GM23338 (cell line): ENCODE results near the gene SYNGR4. TPM values are rescaled to one million over a fixed set of nuclear protein-coding genes. Genes with fewer than 3 reads are reported as not detected.

Experiments used
- ATAC-seq: fragments of 200-7000 bp; cut with Tn5 transposase; 3 replicates; pipeline ENCODE4 v1.9.1; 2020
- DNase-seq: peaks from one replicate; pipeline ENCODE4 v3.0.0-alpha.2; 2015; ENCODE audit warnings: low spot score
- H2AFZ ChIP-seq: fragments of 200-600 bp; sonication (generic); 2 replicates; pipeline ENCODE4 v1.8.0; 2016; ENCODE audit warnings: antibody characterized with exemption, mild to moderate bottlenecking, moderate library complexity
- H3F3A ChIP-seq: fragments of 200-600 bp; sonication (generic); replicated peaks from 2 replicates; pipeline ENCODE4 v1.8.0; 2017; ENCODE audit warnings: antibody characterized with exemption, mixed run types, low read depth
- H3K27ac ChIP-seq: fragments of 200-600 bp; sonication (generic); 2 replicates; pipeline ENCODE4 v1.6.1; 2016; ENCODE audit warnings: low read depth
- H3K27me3 ChIP-seq: fragments of 200-600 bp; sonication (generic); 2 replicates; pipeline ENCODE4 v1.8.0; 2016; ENCODE audit warnings: mild to moderate bottlenecking, mixed run types, moderate library complexity; ENCODE audit not compliant: insufficient read depth
- H3K36me3 ChIP-seq: fragments of 200-600 bp; sonication (generic); 2 replicates; pipeline ENCODE4 v1.8.0; 2016; ENCODE audit warnings: mild to moderate bottlenecking; ENCODE audit not compliant: insufficient read depth
- H3K4me1 ChIP-seq: fragments of 200-600 bp; sonication (generic); 2 replicates; pipeline ENCODE4 v1.8.0; 2016; ENCODE audit warnings: mild to moderate bottlenecking, moderate library complexity; ENCODE audit not compliant: insufficient read depth
- H3K4me2 ChIP-seq: fragments of 200-600 bp; sonication (generic); 2 replicates; pipeline ENCODE4 v1.7.1; 2017; ENCODE audit warnings: mixed run types
- H3K4me3 ChIP-seq: fragments of 200-600 bp; sonication (generic); 2 replicates; pipeline ENCODE4 v1.6.1; 2016; ENCODE audit warnings: mixed run types
- H3K79me2 ChIP-seq: fragments of 200-600 bp; sonication (generic); replicated peaks from 2 replicates; pipeline ENCODE4 v1.8.0; 2017; ENCODE audit warnings: mild to moderate bottlenecking; ENCODE audit not compliant: insufficient read depth
- H3K9me2 ChIP-seq: fragments of 200-600 bp; sonication (generic); 2 replicates; pipeline ENCODE4 v1.8.0; 2017; ENCODE audit not compliant: insufficient read depth
- H4K20me1 ChIP-seq: fragments of 200-600 bp; sonication (generic); replicated peaks from 2 replicates; pipeline ENCODE4 v1.8.0; 2017; ENCODE audit warnings: mild to moderate bottlenecking; ENCODE audit not compliant: insufficient read depth
- H3K27ac Mint-ChIP-seq: 2 replicates; pipeline ENCODE4 v1.8.0; 2020; ENCODE audit warnings: inconsistent platforms, mild to moderate bottlenecking, moderate library complexity, mixed read lengths
- H3K27me3 Mint-ChIP-seq: 3 replicates; pipeline ENCODE4 v1.8.0; 2022; ENCODE audit warnings: low read depth, mild to moderate bottlenecking, moderate library complexity, mixed read lengths, inconsistent platforms; ENCODE audit not compliant: insufficient read depth, poor library complexity
- H3K36me3 Mint-ChIP-seq: 3 replicates; pipeline ENCODE4 v1.8.0; 2021; ENCODE audit warnings: low read depth, mild to moderate bottlenecking, inconsistent platforms, moderate library complexity, mixed read lengths
- H3K4me1 Mint-ChIP-seq: 3 replicates; pipeline ENCODE4 v1.8.0; 2020; ENCODE audit warnings: mild to moderate bottlenecking, inconsistent platforms, mixed read lengths
- H3K4me3 Mint-ChIP-seq: 3 replicates; pipeline ENCODE4 v1.8.0; 2021; ENCODE audit warnings: moderate library complexity, mild to moderate bottlenecking, inconsistent platforms, mixed read lengths
- H3K9me3 Mint-ChIP-seq: 3 replicates; pipeline ENCODE4 v1.8.0; 2020; ENCODE audit warnings: moderate library complexity, mild to moderate bottlenecking, inconsistent platforms, mixed read lengths
- EZH2phosphoT487 ChIP-seq: fragments of 200-600 bp; sonication (generic); IDR thresholded peaks from one replicate; pipeline ENCODE4 v1.8.1; 2018; ENCODE audit warnings: antibody characterized with exemption; ENCODE audit not compliant: unreplicated experiment
- JUNB ChIP-seq: IDR thresholded peaks from one replicate; pipeline ENCODE4 v1.6.1; 2016; ENCODE audit warnings: antibody characterized with exemption; ENCODE audit not compliant: unreplicated experiment
- NANOG ChIP-seq: IDR thresholded peaks from 2 replicates; pipeline ENCODE4 v1.6.1; 2016; ENCODE audit warnings: antibody characterized with exemption, borderline replicate concordance
- ZNF331 ChIP-seq: fragments of 250-450 bp; sonication (Bioruptor Pico); IDR thresholded peaks from 2 replicates; pipeline ENCODE4 v1.5.0; 2020; ENCODE audit warnings: low read depth, mild to moderate bottlenecking, moderate library complexity
- polyA plus RNA-seq: library from polyadenylated mRNA; unstranded; fragments of >200 nt; fragmentation: Nextera tagmentation; extraction: Ambion mirVana; gene quantifications from 2 replicates; pipeline ENCODE4 v1.2.1, GENCODE V29; 2016
- total RNA-seq: library from RNA; depleted of rRNA; stranded (reverse); fragments of >200 nt; shearing (Covaris generic); gene quantifications from 2 replicates; pipeline ENCODE4 v1.2.3, GENCODE V29; 2014
- TF ChIP-seq, protein P1 (sequence below): fragments of 250-450 bp; sonication (Bioruptor Pico); IDR thresholded peaks from 2 replicates; pipeline ENCODE4 v1.5.0; 2020; ENCODE audit warnings: mild to moderate bottlenecking, moderate library complexity
- TF ChIP-seq, protein P2 (sequence below): IDR thresholded peaks from one replicate; pipeline ENCODE4 v1.6.1; 2018; ENCODE audit warnings: antibody characterized with exemption; ENCODE audit not compliant: unreplicated experiment
- TF ChIP-seq, protein P3 (sequence below), 2 experiments: fragments of 200-600 bp in 1 of 2; sonication (generic) in 1 of 2; conservative IDR thresholded peaks; 2 replicates each; pipeline versions ENCODE4 v1.5.1 to v1.6.1; 2016 to 2017; ENCODE audit warnings: antibody characterized with exemption in 2 of 2, low read depth in 2 of 2, mild to moderate bottlenecking in 2 of 2, moderate library complexity in 1 of 2

SYNGR4 gene
- total and polyA plus RNA-seq, 2 experiments from 2014 or later: not detected

DNA sequence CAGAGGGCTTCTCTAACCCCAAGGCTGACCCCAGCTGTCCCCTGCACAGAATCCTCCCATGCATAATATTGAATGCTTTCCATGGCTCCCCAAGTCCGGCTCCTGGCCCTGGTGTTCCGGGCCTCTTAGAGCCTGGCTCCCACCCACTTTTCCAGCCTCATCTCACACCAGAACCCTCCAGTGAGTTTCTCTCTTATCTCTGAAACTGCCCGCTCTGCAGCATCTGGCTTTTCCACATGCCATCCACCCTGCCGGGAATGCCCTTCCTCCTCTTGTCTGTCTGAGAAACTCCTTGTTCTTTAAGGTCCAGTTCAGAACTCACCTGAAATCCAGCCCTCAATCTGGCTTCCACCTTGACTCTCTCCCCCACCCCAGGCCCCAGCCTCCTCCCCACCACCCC lies 6.8 kb downstream of the SYNGR4 start (continued):
- TF ChIP-seq, protein P1, sequence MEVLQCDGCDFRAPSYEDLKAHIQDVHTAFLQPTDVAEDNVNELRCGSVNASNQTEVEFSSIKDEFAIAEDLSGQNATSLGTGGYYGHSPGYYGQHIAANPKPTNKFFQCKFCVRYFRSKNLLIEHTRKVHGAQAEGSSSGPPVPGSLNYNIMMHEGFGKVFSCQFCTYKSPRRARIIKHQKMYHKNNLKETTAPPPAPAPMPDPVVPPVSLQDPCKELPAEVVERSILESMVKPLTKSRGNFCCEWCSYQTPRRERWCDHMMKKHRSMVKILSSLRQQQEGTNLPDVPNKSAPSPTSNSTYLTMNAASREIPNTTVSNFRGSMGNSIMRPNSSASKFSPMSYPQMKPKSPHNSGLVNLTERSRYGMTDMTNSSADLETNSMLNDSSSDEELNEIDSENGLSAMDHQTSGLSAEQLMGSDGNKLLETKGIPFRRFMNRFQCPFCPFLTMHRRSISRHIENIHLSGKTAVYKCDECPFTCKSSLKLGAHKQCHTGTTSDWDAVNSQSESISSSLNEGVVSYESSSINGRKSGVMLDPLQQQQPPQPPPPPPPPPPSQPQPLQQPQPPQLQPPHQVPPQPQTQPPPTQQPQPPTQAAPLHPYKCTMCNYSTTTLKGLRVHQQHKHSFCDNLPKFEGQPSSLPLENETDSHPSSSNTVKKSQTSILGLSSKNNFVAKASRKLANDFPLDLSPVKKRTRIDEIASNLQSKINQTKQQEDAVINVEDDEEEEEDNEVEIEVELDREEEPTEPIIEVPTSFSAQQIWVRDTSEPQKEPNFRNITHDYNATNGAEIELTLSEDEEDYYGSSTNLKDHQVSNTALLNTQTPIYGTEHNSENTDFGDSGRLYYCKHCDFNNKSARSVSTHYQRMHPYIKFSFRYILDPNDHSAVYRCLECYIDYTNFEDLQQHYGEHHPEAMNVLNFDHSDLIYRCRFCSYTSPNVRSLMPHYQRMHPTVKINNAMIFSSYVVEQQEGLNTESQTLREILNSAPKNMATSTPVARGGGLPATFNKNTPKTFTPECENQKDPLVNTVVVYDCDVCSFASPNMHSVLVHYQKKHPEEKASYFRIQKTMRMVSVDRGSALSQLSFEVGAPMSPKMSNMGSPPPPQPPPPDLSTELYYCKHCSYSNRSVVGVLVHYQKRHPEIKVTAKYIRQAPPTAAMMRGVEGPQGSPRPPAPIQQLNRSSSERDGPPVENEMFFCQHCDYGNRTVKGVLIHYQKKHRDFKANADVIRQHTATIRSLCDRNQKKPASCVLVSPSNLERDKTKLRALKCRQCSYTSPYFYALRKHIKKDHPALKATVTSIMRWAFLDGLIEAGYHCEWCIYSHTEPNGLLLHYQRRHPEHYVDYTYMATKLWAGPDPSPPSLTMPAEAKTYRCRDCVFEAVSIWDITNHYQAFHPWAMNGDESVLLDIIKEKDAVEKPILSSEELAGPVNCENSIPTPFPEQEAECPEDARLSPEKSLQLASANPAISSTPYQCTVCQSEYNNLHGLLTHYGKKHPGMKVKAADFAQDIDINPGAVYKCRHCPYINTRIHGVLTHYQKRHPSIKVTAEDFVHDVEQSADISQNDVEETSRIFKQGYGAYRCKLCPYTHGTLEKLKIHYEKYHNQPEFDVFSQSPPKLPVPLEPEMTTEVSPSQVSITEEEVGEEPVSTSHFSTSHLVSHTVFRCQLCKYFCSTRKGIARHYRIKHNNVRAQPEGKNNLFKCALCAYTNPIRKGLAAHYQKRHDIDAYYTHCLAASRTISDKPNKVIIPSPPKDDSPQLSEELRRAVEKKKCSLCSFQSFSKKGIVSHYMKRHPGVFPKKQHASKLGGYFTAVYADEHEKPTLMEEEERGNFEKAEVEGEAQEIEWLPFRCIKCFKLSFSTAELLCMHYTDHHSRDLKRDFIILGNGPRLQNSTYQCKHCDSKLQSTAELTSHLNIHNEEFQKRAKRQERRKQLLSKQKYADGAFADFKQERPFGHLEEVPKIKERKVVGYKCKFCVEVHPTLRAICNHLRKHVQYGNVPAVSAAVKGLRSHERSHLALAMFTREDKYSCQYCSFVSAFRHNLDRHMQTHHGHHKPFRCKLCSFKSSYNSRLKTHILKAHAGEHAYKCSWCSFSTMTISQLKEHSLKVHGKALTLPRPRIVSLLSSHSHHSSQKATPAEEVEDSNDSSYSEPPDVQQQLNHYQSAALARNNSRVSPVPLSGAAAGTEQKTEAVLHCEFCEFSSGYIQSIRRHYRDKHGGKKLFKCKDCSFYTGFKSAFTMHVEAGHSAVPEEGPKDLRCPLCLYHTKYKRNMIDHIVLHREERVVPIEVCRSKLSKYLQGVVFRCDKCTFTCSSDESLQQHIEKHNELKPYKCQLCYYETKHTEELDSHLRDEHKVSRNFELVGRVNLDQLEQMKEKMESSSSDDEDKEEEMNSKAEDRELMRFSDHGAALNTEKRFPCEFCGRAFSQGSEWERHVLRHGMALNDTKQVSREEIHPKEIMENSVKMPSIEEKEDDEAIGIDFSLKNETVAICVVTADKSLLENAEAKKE: no peak
- TF ChIP-seq NANOG (no peak), JUNB (no peak), EZH2phosphoT487 (no peak)
- TF ChIP-seq, protein P2, sequence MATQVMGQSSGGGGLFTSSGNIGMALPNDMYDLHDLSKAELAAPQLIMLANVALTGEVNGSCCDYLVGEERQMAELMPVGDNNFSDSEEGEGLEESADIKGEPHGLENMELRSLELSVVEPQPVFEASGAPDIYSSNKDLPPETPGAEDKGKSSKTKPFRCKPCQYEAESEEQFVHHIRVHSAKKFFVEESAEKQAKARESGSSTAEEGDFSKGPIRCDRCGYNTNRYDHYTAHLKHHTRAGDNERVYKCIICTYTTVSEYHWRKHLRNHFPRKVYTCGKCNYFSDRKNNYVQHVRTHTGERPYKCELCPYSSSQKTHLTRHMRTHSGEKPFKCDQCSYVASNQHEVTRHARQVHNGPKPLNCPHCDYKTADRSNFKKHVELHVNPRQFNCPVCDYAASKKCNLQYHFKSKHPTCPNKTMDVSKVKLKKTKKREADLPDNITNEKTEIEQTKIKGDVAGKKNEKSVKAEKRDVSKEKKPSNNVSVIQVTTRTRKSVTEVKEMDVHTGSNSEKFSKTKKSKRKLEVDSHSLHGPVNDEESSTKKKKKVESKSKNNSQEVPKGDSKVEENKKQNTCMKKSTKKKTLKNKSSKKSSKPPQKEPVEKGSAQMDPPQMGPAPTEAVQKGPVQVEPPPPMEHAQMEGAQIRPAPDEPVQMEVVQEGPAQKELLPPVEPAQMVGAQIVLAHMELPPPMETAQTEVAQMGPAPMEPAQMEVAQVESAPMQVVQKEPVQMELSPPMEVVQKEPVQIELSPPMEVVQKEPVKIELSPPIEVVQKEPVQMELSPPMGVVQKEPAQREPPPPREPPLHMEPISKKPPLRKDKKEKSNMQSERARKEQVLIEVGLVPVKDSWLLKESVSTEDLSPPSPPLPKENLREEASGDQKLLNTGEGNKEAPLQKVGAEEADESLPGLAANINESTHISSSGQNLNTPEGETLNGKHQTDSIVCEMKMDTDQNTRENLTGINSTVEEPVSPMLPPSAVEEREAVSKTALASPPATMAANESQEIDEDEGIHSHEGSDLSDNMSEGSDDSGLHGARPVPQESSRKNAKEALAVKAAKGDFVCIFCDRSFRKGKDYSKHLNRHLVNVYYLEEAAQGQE: no peak

DNA sequence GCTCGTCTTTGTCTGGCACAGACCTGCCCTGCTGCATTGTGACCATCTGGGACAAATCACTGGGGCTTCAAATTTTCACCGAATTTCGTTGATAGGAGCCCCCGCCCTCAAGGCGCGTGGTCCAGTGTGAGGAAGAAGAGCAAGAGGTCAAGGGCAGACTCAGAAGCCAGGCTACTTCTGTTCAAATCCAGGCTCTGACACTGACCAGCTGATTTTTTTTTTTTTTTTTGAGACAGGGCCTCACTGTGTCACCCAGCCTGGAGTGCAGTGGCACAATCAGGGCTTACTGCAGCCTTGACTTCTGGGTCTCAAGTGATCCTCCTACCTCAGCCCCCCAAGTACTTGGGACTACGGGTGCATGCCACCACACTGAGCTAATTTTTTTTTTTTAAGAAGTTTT lies 7.2 kb downstream of the SYNGR4 start:
- Mint-ChIP-seq H3K4me3 (no peak overlapping the region), H3K27me3 (peaks cover 13% of the 10 kb centered on the region), H3K4me1 (peaks cover 2% of the 10 kb centered on the region; the same call in 1 of the 3 replicates), H3K36me3 (no peaks in the 10 kb centered on the region), H3K27ac (no peak overlapping the region), H3K9me3 (no peaks in the 10 kb centered on the region)
- DNase-seq: no peak
- no peaks in the 10 kb centered on the region for H4K20me1 ChIP-seq
- ATAC-seq: no peak
- H3K4me3 ChIP-seq: no peak overlapping the region
- H3K79me2 ChIP-seq: no peaks in the 10 kb centered on the region
- H3K4me1 ChIP-seq: no peaks in the 10 kb centered on the region
- no peak overlapping the region for H2AFZ ChIP-seq
- H3K27me3 ChIP-seq: no peaks in the 10 kb centered on the region
- no peak overlapping the region for H3K4me2 ChIP-seq
- H3K9me2 ChIP-seq: no peaks in the 10 kb centered on the region
- no peaks in the 10 kb centered on the region for H3K36me3 ChIP-seq
- H3K27ac ChIP-seq: no peak overlapping the region
- H3F3A ChIP-seq: no peaks in the 10 kb centered on the region
- TF ChIP-seq EZH2phosphoT487 (no peak), ZNF331 (no peak)
- TF ChIP-seq, protein P3, sequence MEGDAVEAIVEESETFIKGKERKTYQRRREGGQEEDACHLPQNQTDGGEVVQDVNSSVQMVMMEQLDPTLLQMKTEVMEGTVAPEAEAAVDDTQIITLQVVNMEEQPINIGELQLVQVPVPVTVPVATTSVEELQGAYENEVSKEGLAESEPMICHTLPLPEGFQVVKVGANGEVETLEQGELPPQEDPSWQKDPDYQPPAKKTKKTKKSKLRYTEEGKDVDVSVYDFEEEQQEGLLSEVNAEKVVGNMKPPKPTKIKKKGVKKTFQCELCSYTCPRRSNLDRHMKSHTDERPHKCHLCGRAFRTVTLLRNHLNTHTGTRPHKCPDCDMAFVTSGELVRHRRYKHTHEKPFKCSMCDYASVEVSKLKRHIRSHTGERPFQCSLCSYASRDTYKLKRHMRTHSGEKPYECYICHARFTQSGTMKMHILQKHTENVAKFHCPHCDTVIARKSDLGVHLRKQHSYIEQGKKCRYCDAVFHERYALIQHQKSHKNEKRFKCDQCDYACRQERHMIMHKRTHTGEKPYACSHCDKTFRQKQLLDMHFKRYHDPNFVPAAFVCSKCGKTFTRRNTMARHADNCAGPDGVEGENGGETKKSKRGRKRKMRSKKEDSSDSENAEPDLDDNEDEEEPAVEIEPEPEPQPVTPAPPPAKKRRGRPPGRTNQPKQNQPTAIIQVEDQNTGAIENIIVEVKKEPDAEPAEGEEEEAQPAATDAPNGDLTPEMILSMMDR (conservative IDR thresholded peaks at IDR 0.05; ENCODE audit: low read depth in 2 of 2): no peak
